SK-N-SH treated with all-trans-retinoic acid at 6 μM for 48 hours (cell line): ENCODE results near the gene XYLB.

ENCODE experiments used
- ATAC-seq: fragments of 200-7000 bp; cut with Tn5 transposase; 3 replicates; pipeline ENCODE4 v1.9.1; 2020; ENCODE audit warnings: mild to moderate bottlenecking, moderate library complexity
- ARNTL ChIP-seq: fragments of 450-650 bp; formaldehyde crosslinking; IDR thresholded peaks from 2 replicates; pipeline ENCODE4 v1.5.0; 2020; ENCODE audit warnings: low read depth, mild to moderate bottlenecking, moderate library complexity, borderline replicate concordance
- BACH2 ChIP-seq: fragments of 250-450 bp; sonication (Bioruptor Pico); IDR thresholded peaks from 2 replicates; pipeline ENCODE4 v1.9.0; 2021; ENCODE audit warnings: mild to moderate bottlenecking, borderline replicate concordance
- CSDC2 ChIP-seq: fragments of 250-450 bp; sonication (Bioruptor Pico); IDR thresholded peaks from 2 replicates; pipeline ENCODE4 v1.5.0; 2020; ENCODE audit warnings: mild to moderate bottlenecking, moderate library complexity
- ESRRG ChIP-seq: fragments of 250-450 bp; sonication (Bioruptor Pico); IDR thresholded peaks from 2 replicates; pipeline ENCODE4 v1.6.1; 2021; ENCODE audit warnings: mild to moderate bottlenecking
- ISL1 ChIP-seq: fragments of 250-450 bp; sonication (Bioruptor Pico); IDR thresholded peaks from 2 replicates; pipeline ENCODE4 v2.1.2; 2022; ENCODE audit warnings: mild to moderate bottlenecking, moderate library complexity
- OSR1 ChIP-seq: fragments of 250-450 bp; sonication (Bioruptor Pico); IDR thresholded peaks from 2 replicates; pipeline ENCODE4 v1.8.0; 2022; ENCODE audit warnings: moderate library complexity, mild to moderate bottlenecking, inconsistent platforms
- RARB ChIP-seq: fragments of 250-450 bp; sonication (Bioruptor Pico); IDR thresholded peaks from 2 replicates; pipeline ENCODE4 v1.8.0; 2021; ENCODE audit warnings: mild to moderate bottlenecking, moderate library complexity
- SNAI2 ChIP-seq: fragments of 250-450 bp; sonication (Bioruptor Pico); IDR thresholded peaks from 2 replicates; pipeline ENCODE4 v1.5.0; 2020; ENCODE audit warnings: mild to moderate bottlenecking, moderate library complexity
- TCF4 ChIP-seq: fragments of 250-450 bp; sonication (Bioruptor Pico); IDR thresholded peaks from 2 replicates; pipeline ENCODE4 v1.8.0; 2021; ENCODE audit warnings: mild to moderate bottlenecking, moderate library complexity, borderline replicate concordance
- TOX ChIP-seq: fragments of 250-450 bp; sonication (Bioruptor Pico); IDR thresholded peaks from 2 replicates; pipeline ENCODE4 v1.8.0; 2021; ENCODE audit warnings: mild to moderate bottlenecking, moderate library complexity, borderline replicate concordance
- ZC3H10 ChIP-seq: fragments of 250-450 bp; sonication (Bioruptor Pico); IDR thresholded peaks from 2 replicates; pipeline ENCODE4 v1.5.1; 2021; ENCODE audit warnings: mild to moderate bottlenecking, moderate library complexity
- ZFP3 ChIP-seq: fragments of 250-450 bp; sonication (Bioruptor Pico); IDR thresholded peaks from 2 replicates; pipeline ENCODE4 v1.5.0; 2020; ENCODE audit warnings: mild to moderate bottlenecking, moderate library complexity
- ZFP30 ChIP-seq: fragments of 450-650 bp; formaldehyde crosslinking; IDR thresholded peaks from 2 replicates; pipeline ENCODE4 v1.5.0; 2022; ENCODE audit warnings: mild to moderate bottlenecking, moderate library complexity
- ZNF565 ChIP-seq: fragments of 450-650 bp; formaldehyde crosslinking; conservative IDR thresholded peaks from 2 replicates; pipeline ENCODE4 v1.5.0; 2020; ENCODE audit warnings: low read depth, mild to moderate bottlenecking, moderate library complexity
- ZNF8 ChIP-seq: fragments of 450-650 bp; formaldehyde crosslinking; IDR thresholded peaks from 2 replicates; pipeline ENCODE4 v1.5.0; 2020; ENCODE audit warnings: mild to moderate bottlenecking, moderate library complexity
- TF ChIP-seq, protein P1 (sequence below): fragments of 250-450 bp; sonication (Bioruptor Pico); IDR thresholded peaks from 2 replicates; pipeline ENCODE4 v1.8.0; 2021; ENCODE audit warnings: low read depth, mild to moderate bottlenecking, moderate library complexity, borderline replicate concordance
- TF ChIP-seq, protein P2 (sequence below): fragments of 250-450 bp; sonication (Bioruptor Pico); IDR thresholded peaks from 2 replicates; pipeline ENCODE4 v1.5.0; 2020; ENCODE audit warnings: mild to moderate bottlenecking, moderate library complexity
- TF ChIP-seq, protein P3 (sequence below): fragments of 250-450 bp; sonication (Bioruptor Pico); IDR thresholded peaks from 2 replicates; pipeline ENCODE4 v1.5.1; 2020; ENCODE audit warnings: low read depth, mild to moderate bottlenecking, moderate library complexity
- TF ChIP-seq, protein P4 (sequence below): fragments of 250-450 bp; sonication (Bioruptor Pico); IDR thresholded peaks from 2 replicates; pipeline ENCODE4 v1.5.1; 2021; ENCODE audit warnings: mild to moderate bottlenecking, moderate library complexity
- TF ChIP-seq, protein P5 (sequence below): fragments of 250-450 bp; sonication (Bioruptor Pico); IDR thresholded peaks from 2 replicates; pipeline ENCODE4 v1.8.0; 2020; ENCODE audit warnings: mild to moderate bottlenecking, moderate library complexity, borderline replicate concordance

The XYLB gene

DNA sequence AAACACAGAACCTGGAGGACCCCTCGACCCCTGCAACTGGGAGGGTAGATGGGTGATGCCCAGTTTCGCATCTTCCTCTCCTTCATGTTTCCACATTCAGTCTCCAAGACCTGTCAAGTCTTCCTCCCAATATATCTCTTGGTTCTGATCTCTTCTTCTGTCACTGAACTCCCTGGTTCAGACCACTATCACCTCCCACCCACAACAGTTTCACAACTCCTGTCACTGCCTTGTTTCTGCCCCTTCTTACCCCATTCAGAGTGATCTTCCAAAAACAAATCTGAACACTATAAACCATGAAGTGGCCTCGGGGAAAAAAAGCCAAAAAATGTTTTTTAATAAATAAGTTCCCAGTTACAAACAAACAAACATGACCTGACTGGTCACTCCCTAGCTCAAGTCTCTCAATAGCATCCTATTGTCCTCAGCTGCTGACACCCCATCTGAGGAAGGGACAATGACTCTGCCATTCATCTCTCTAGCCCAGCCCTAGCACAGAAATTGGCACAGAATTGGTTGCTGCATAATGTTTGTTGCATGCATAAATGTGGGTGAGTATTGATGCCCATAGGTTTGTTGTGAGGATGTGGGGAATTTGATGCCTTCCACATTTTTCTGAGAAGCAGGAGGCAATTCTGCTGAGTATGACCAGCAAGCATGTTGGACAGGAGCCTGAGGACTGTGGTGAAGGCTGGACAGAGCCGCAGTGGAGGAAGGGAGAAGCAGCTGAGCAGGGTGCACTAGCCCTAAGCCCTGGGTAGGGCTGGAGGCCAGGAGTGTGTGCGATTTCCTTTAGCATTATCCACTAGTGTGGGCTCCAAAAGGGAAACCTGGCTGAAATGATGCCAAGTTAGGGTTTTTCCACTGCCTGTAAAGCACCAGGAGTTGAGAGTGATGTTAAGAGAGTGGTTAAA is 12.2 kb upstream of the XYLB start (continued):
- TF ChIP-seq, protein P1, sequence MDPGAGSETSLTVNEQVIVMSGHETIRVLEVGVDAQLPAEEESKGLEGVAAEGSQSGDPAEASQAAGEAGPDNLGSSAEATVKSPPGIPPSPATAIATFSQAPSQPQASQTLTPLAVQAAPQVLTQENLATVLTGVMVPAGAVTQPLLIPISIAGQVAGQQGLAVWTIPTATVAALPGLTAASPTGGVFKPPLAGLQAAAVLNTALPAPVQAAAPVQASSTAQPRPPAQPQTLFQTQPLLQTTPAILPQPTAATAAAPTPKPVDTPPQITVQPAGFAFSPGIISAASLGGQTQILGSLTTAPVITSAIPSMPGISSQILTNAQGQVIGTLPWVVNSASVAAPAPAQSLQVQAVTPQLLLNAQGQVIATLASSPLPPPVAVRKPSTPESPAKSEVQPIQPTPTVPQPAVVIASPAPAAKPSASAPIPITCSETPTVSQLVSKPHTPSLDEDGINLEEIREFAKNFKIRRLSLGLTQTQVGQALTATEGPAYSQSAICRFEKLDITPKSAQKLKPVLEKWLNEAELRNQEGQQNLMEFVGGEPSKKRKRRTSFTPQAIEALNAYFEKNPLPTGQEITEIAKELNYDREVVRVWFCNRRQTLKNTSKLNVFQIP (CRISPR knock-in tag): no peak

DNA sequence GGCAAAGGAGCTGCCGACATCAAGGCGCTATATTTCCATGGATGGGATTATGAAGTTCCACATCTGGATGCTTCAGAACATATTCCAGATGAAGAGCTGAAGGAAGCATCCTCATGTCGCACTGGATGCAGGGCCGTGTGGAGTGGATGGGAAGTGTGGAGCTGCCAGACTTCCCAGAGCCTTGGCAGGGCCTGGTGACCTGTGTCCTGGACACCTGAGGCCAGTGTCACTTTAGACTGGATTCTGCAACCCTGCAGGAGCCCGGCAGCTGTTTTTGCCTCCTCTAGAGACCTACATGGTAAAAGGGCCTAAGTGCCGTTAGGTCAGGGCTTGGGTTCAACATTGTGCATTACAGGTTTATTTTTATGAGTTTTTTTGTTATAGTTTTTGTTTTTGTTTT is 11.3 kb upstream of the XYLB start:
- ATAC-seq: no peak
- TF ChIP-seq, protein P2, sequence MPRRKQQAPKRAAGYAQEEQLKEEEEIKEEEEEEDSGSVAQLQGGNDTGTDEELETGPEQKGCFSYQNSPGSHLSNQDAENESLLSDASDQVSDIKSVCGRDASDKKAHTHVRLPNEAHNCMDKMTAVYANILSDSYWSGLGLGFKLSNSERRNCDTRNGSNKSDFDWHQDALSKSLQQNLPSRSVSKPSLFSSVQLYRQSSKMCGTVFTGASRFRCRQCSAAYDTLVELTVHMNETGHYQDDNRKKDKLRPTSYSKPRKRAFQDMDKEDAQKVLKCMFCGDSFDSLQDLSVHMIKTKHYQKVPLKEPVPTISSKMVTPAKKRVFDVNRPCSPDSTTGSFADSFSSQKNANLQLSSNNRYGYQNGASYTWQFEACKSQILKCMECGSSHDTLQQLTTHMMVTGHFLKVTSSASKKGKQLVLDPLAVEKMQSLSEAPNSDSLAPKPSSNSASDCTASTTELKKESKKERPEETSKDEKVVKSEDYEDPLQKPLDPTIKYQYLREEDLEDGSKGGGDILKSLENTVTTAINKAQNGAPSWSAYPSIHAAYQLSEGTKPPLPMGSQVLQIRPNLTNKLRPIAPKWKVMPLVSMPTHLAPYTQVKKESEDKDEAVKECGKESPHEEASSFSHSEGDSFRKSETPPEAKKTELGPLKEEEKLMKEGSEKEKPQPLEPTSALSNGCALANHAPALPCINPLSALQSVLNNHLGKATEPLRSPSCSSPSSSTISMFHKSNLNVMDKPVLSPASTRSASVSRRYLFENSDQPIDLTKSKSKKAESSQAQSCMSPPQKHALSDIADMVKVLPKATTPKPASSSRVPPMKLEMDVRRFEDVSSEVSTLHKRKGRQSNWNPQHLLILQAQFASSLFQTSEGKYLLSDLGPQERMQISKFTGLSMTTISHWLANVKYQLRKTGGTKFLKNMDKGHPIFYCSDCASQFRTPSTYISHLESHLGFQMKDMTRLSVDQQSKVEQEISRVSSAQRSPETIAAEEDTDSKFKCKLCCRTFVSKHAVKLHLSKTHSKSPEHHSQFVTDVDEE (CRISPR knock-in tag): no peak
- TF ChIP-seq ESRRG (CRISPR knock-in tag) (no peak), CSDC2 (CRISPR knock-in tag) (no peak), BACH2 (CRISPR knock-in tag) (no peak), ZFP3 (CRISPR knock-in tag) (no peak), OSR1 (no peak), ISL1 (CRISPR knock-in tag) (no peak), ZNF8 (no peak), SNAI2 (no peak), TOX (CRISPR knock-in tag) (no peak), TCF4 (CRISPR knock-in tag) (no peak), ZFP30 (CRISPR knock-in tag) (no peak), ZC3H10 (CRISPR knock-in tag) (no peak), ARNTL (CRISPR knock-in tag) (no peak)
- TF ChIP-seq, protein P3, sequence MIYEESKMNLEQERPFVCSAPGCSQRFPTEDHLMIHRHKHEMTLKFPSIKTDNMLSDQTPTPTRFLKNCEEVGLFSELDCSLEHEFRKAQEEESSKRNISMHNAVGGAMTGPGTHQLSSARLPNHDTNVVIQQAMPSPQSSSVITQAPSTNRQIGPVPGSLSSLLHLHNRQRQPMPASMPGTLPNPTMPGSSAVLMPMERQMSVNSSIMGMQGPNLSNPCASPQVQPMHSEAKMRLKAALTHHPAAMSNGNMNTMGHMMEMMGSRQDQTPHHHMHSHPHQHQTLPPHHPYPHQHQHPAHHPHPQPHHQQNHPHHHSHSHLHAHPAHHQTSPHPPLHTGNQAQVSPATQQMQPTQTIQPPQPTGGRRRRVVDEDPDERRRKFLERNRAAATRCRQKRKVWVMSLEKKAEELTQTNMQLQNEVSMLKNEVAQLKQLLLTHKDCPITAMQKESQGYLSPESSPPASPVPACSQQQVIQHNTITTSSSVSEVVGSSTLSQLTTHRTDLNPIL (CRISPR knock-in tag): no peak
- TF ChIP-seq, protein P4, sequence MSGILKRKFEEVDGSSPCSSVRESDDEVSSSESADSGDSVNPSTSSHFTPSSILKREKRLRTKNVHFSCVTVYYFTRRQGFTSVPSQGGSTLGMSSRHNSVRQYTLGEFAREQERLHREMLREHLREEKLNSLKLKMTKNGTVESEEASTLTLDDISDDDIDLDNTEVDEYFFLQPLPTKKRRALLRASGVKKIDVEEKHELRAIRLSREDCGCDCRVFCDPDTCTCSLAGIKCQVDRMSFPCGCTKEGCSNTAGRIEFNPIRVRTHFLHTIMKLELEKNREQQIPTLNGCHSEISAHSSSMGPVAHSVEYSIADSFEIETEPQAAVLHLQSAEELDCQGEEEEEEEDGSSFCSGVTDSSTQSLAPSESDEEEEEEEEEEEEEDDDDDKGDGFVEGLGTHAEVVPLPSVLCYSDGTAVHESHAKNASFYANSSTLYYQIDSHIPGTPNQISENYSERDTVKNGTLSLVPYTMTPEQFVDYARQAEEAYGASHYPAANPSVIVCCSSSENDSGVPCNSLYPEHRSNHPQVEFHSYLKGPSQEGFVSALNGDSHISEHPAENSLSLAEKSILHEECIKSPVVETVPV (CRISPR knock-in tag): no peak
- TF ChIP-seq, protein P1 (CRISPR knock-in tag): no peak
- TF ChIP-seq, protein P5, sequence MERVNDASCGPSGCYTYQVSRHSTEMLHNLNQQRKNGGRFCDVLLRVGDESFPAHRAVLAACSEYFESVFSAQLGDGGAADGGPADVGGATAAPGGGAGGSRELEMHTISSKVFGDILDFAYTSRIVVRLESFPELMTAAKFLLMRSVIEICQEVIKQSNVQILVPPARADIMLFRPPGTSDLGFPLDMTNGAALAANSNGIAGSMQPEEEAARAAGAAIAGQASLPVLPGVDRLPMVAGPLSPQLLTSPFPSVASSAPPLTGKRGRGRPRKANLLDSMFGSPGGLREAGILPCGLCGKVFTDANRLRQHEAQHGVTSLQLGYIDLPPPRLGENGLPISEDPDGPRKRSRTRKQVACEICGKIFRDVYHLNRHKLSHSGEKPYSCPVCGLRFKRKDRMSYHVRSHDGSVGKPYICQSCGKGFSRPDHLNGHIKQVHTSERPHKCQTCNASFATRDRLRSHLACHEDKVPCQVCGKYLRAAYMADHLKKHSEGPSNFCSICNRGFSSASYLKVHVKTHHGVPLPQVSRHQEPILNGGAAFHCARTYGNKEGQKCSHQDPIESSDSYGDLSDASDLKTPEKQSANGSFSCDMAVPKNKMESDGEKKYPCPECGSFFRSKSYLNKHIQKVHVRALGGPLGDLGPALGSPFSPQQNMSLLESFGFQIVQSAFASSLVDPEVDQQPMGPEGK (CRISPR knock-in tag): no peak

DNA sequence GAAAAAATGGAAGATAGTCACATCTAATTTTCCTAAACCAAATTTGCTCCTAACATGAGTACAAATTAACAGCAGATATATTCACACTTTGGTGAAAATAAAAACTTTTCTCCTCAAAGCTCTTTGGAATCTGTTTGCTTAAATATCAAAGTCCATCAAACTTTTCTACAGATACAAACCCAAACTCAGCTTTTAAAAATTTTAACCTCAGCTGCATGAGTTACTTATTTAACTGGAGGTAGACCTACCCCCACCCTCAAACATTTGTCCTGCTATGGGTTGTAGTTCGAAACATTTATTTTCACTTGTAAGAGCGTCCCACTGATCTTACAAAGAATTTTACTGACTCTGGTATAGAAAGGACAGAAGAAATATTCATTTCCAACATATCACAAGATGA is 8.9 kb upstream of the XYLB start:
- ATAC-seq: no peak
- TF ChIP-seq RARB (CRISPR knock-in tag): no peak
- no peak for TF ChIP-seq ZNF8
- TF ChIP-seq, protein P5 (CRISPR knock-in tag): no peak
- no peak for TF ChIP-seq ZNF565
- TF ChIP-seq CSDC2 (CRISPR knock-in tag): no peak
- no peak for TF ChIP-seq BACH2 (CRISPR knock-in tag)
- TF ChIP-seq, protein P1 (CRISPR knock-in tag): no peak
- no peak for TF ChIP-seq SNAI2
- TF ChIP-seq, protein P3 (CRISPR knock-in tag): no peak
